Esophagus squamous epithelium (tissue), 5 donors: Measurements from ENCODE around the gene HIPK3. TPM values are rescaled to one million over a fixed set of nuclear protein-coding genes. Genes with fewer than 3 reads are reported as not detected.

Experiments used
- DNase-seq: peaks from one replicate; lab custom pipeline; 2025; lab: John Stamatoyannopoulos, UW
- H3K27ac ChIP-seq, 4 donors: fragments of 200-600 bp; sonication (generic); one replicate each; pipeline ENCODE4 v1.5.1; 2016 to 2019; ENCODE audit warnings: mild to moderate bottlenecking in 1 of 4
- H3K27me3 ChIP-seq, 4 donors: fragments of 200-600 bp; sonication (generic); 1 replicate in 3 of 4; 2 replicates in 1 of 4; pipeline versions ENCODE4 v1.5.1 to v1.6.0; 2017 to 2021; ENCODE audit warnings: antibody characterized with exemption in 1 of 4
- H3K36me3 ChIP-seq, 3 donors: fragments of 200-600 bp; sonication (generic); one replicate each; pipeline ENCODE4 v1.5.1; 2016 to 2019
- H3K4me1 ChIP-seq, 3 donors: fragments of 200-600 bp; sonication (generic); one replicate each; pipeline ENCODE4 v1.5.1; 2017 to 2019
- H3K4me3 ChIP-seq, 4 donors: fragments of 200-600 bp; sonication (generic); 1 replicate in 3 of 4; 2 replicates in 1 of 4; pipeline ENCODE4 v1.5.1; 2016 to 2019; ENCODE audit warnings: mild to moderate bottlenecking in 2 of 4, moderate library complexity in 1 of 4
- H3K9me3 ChIP-seq, 3 donors: fragments of 200-600 bp; sonication (generic); one replicate each; pipeline ENCODE4 v1.5.1; 2016 to 2019
- CTCF ChIP-seq, 6 experiments: fragments of 450-650 bp in 4 of 6; fragments of 200-600 bp in 2 of 6; sonication (generic) in 2 of 6; IDR thresholded peaks; one replicate each; pipeline ENCODE4 v1.5.1; 2016 to 2019; ENCODE audit warnings: antibody characterized with exemption in 6 of 6, mild to moderate bottlenecking in 4 of 6, moderate library complexity in 4 of 6
- POLR2A ChIP-seq, 4 donors: fragments of 450-650 bp; IDR thresholded peaks; one replicate each; pipeline ENCODE4 v1.6.1; 2017; ENCODE audit warnings: antibody characterized with exemption in 4 of 4, mild to moderate bottlenecking in 4 of 4, moderate library complexity in 3 of 4
- WGBS, 2 donors: methylation state at CpG; one replicate each; pipeline ENCODE4 v1.1.5; 2018; 5-methylcytosine and 5-hydroxymethylcytosine counted together
- intact Hi-C: fragments of 100-400 bp; cut with DNase I; formaldehyde crosslinking; loops from one replicate; pipeline ENCODE4 v1.15.0; 2022
- total RNA-seq, 4 donors: library from RNA; depleted of rRNA; stranded (reverse); fragments of >200 nt; gene quantifications; one replicate each; pipeline ENCODE4 v1.1.0, GENCODE V29; 2016
- donor health status: DM: yes; HTN: yes; CAD: no.

The HIPK3 gene
- total RNA-seq, 4 donors from 2014 or later: 43.8 to 169 (median 68.9) TPM

GRCh38 chr11:33320016-33320813, 63.0 kb downstream of the HIPK3 start:
- intact Hi-C loops: no loop called here
- Histone ChIP-seq H3K9me3 (no peaks in the 10 kb centered on the region), H3K27ac (no peak overlapping the region), H3K4me1 (peaks cover 4 to 78% (median 6%) of the 10 kb centered on the region in 3 donors), H3K36me3 (no peaks in the 10 kb centered on the region), H3K4me3 (no peak overlapping the region), H3K27me3 (no peaks in the 10 kb centered on the region)
- WGBS, 2 donors: 61 to 81% methylated on average over 1 of the region's 1 CpG
- no peak for DNase-seq
- TF ChIP-seq POLR2A (IDR thresholded peaks at IDR 0.05) (no peak), CTCF (IDR thresholded peaks at IDR 0.05) (no peak)

DNA sequence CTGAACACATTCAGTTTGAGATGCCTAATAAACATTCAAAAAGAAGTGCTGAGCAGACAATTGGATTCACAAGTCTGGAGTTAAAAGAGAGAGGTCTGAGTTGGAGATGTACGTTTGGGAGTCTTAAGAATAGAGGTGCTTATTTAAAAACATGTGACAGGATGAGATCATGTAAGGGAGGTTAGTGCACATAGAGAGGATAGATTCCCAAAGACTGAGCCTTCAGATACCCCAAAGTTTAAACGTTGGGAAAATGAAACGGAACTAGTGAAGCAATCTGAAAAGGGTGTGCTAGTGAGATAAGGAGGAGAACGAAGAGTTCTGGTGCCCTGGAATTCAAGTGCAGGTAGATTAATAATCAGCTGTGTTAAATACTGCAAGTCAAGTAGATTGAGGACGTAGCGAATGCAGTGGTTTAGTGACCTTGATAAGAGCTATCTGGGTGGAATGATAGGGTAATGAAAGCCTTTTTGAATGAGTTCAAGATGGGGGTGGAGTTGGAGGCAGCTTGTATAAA, 63.7 kb downstream of the HIPK3 start:
- DNase-seq: no peak
- no peak for TF ChIP-seq POLR2A (IDR thresholded peaks at IDR 0.05)
- TF ChIP-seq CTCF (IDR thresholded peaks at IDR 0.05): no peak
- Histone ChIP-seq H3K4me1 (peaks cover 5 to 79% (median 6%) of the 10 kb centered on the region in 3 donors), H3K36me3 (no peaks in the 10 kb centered on the region), H3K27me3 (no peaks in the 10 kb centered on the region), H3K27ac (no peak overlapping the region), H3K9me3 (no peaks in the 10 kb centered on the region), H3K4me3 (no peak overlapping the region)
- intact Hi-C loops: no loop called here
- 67 to 70% methylated on average over 6 of the region's 6 CpGs for WGBS, 2 donors

DNA sequence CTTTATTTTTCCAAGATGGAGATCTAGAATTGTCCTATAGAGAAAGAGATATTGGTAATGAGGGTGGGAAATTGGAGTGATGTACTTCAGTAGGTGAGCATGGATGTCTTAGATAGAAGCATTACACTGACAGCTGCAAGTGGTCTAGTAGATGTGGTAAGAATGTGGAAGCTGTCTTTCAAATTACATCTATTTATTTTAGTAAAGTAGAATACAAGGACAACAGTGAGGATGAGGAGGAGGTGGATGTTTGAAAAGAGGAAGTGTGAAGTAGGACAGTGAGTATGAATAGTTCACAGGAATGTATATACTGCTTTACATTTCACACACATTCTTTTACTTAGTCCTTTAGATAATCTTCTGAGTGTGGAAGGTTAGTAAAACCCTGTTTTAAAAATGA, 64.2 kb downstream of the HIPK3 start:
- Histone ChIP-seq H3K36me3 (no peaks in the 10 kb centered on the region), H3K27ac (no peak overlapping the region), H3K9me3 (no peaks in the 10 kb centered on the region), H3K4me3 (no peak overlapping the region), H3K4me1 (peaks cover 6 to 85% (median 10%) of the 10 kb centered on the region in 3 donors), H3K27me3 (no peaks in the 10 kb centered on the region)
- intact Hi-C loops: no loop called here
- TF ChIP-seq POLR2A (IDR thresholded peaks at IDR 0.05): no peak
- no peak for TF ChIP-seq CTCF (IDR thresholded peaks at IDR 0.05)
- DNase-seq: no peak

GRCh38 chr11:33323421-33323820, 66.2 kb downstream of the HIPK3 start:
- H3K27ac ChIP-seq: no peak overlapping the region
- TF ChIP-seq POLR2A (IDR thresholded peaks at IDR 0.05): no peak
- TF ChIP-seq CTCF (IDR thresholded peaks at IDR 0.05): no peak
- H3K36me3 ChIP-seq: no peaks in the 10 kb centered on the region
- intact Hi-C loops: no loop called here
- H3K27me3 ChIP-seq: no peaks in the 10 kb centered on the region
- no peak for DNase-seq
- peaks cover 10 to 90% (median 10%) of the 10 kb centered on the region in 3 donors for H3K4me1 ChIP-seq
- H3K4me3 ChIP-seq: no peak overlapping the region
- H3K9me3 ChIP-seq: no peaks in the 10 kb centered on the region
- 60 to 82% methylated on average over 1 to 4 of the region's 4 CpGs for WGBS, 2 donors

GRCh38 chr11:33324302-33324985, 67.3 kb downstream of the HIPK3 start:
- Histone ChIP-seq H3K36me3 (no peaks in the 10 kb centered on the region), H3K9me3 (no peaks in the 10 kb centered on the region), H3K4me3 (no peak overlapping the region), H3K4me1 (peaks cover 10 to 91% (median 10%) of the 10 kb centered on the region in 3 donors), H3K27me3 (no peaks in the 10 kb centered on the region), H3K27ac (no peak overlapping the region)
- intact Hi-C loops: no loop called here
- TF ChIP-seq POLR2A (IDR thresholded peaks at IDR 0.05): no peak
- no peak for TF ChIP-seq CTCF (IDR thresholded peaks at IDR 0.05)
- no peak for DNase-seq
- 76% methylated on average over 4 of the region's 4 CpGs for WGBS, 2 donors
